H1 (cell line): ENCODE data around the gene TEKT5.

Experiments
- POLR2AphosphoS5 ChIP-seq: IDR thresholded peaks from 2 replicates; pipeline ENCODE4 v1.6.1; 2011; ENCODE audit warnings: low read depth, low read length
- SAP30 ChIP-seq: fragments of 300-600 bp; sonication (generic); IDR thresholded peaks from 2 replicates; pipeline ENCODE4 v1.7.1; 2012; ENCODE audit warnings: low read length, moderate library complexity, mild to moderate bottlenecking, inconsistent platforms; ENCODE audit not compliant: insufficient read depth, insufficient replicate concordance
- SIN3A ChIP-seq, 2 experiments: IDR thresholded peaks in 1 of 2; conservative IDR thresholded peaks in 1 of 2; 2 replicates each; pipeline ENCODE4 v1.6.1; 2011 to 2012; ENCODE audit warnings: low read length in 2 of 2, improper control_type of control experiment in 1 of 2, low read depth in 1 of 2, mild to moderate bottlenecking in 1 of 2
- SIRT6 ChIP-seq: IDR thresholded peaks from one replicate; pipeline ENCODE4 v1.7.1; 2012; ENCODE audit warnings: low read length, inconsistent platforms
- TF ChIP-seq, protein P1 (sequence below): IDR thresholded peaks from 2 replicates; pipeline ENCODE4 v1.6.1; 2012; ENCODE audit warnings: inconsistent platforms

DNA sequence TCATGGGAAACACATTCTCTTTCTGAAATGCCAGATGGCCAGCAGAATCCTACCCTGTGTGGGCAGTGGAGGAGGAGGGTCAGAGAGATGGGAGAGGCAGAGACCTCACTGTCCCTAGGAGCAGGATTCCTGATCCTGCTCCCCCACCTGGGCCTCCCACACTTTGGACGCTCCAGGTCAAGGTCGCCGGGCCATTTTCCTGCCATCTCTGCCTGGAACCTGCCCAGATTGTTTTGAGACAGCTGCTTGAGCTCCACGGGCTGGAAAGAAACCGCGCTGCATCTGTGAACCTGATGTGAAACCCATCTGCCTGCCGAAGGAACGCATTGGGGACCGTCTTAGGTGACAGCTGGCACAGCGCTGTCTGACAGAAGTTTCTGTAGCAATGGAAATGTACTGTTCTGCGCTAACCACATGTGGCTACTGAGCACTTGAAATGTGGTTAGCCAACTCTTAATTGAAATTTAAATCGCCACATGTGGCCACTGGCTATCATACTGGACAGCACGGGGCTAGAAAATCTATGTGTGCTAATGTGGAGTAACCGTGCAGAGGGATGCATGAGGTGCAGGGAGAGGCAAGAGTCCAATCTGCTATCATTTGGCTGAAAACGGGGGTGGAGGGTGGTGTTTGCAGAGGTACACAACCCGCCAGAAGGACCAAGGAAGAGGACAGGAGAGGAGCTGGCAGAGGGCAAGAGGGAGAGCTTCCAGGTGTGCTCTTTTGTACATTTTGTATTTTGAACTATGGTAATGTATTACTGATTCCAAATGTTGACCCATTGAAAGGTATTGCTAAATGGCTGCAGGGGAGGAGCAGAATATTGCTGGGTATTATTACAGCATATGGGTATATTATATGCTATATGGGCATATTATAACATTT lies 33.5 kb upstream of the TEKT5 start:
- TF ChIP-seq SIRT6, result no peak
- TF ChIP-seq, protein P1, sequence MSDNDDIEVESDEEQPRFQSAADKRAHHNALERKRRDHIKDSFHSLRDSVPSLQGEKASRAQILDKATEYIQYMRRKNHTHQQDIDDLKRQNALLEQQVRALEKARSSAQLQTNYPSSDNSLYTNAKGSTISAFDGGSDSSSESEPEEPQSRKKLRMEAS, result no peak
- no peak for TF ChIP-seq POLR2AphosphoS5
- no peak for TF ChIP-seq SIN3A (conservative IDR thresholded peaks at IDR 0.05 in 1 of 2, IDR thresholded peaks at IDR 0.05 in 1 of 2; ENCODE audit: low read depth in 1 of 2, low read length in 2 of 2)
- TF ChIP-seq SAP30, result no peak
